IMR-90 (cell line): ENCODE results near the gene KIF16B. TPM values are rescaled to one million over a fixed set of nuclear protein-coding genes. Genes with fewer than 3 reads are reported as not detected.

ENCODE experiments used
- ATAC-seq: fragments of 200-7000 bp; cut with Tn5 transposase; 2 replicates; pipeline ENCODE4 v1.9.1; 2020; ENCODE audit warnings: low read depth, mild to moderate bottlenecking, moderate library complexity
- BruUV-seq: library from RNA; stranded (reverse); fragments of 400-500 nt; replicated peaks from 2 replicates; lab custom pipeline; 2021; lab: Mats Ljungman, UMichigan
- CTCF ChIA-PET: fragments of 300-600 bp; formaldehyde crosslinking; extraction: SDS; loops from one replicate; lab custom pipeline; 2021; ENCODE audit warnings: antibody characterized with exemption; lab: Yijun Ruan, JAX
- POLR2A ChIA-PET: fragments of 300-600 bp; sonication (Branson Sonifier 250); formaldehyde crosslinking; loops from one replicate; lab custom pipeline; 2022; ENCODE audit warnings: antibody characterized with exemption; ENCODE audit not compliant: unreplicated experiment; lab: Charles Lee
- DNase-seq: peaks from one replicate; pipeline ENCODE4 v3.0.0; 2013
- H2AFZ ChIP-seq: replicated peaks from 2 replicates; pipeline ENCODE3; 2013; ENCODE audit warnings: low read length, mild to moderate bottlenecking; ENCODE audit not compliant: poor library complexity
- H2AK5ac ChIP-seq: 2 replicates; pipeline ENCODE4 v1.6.1; 2013; ENCODE audit warnings: low read depth, low read length, inconsistent platforms
- H2AK9ac ChIP-seq: replicated peaks from 2 replicates; pipeline ENCODE3; 2013; ENCODE audit warnings: mild to moderate bottlenecking, low read depth, low read length, moderate library complexity; ENCODE audit not compliant: poor library complexity
- H2BK120ac ChIP-seq: 2 replicates; pipeline ENCODE4 v1.6.1; 2013; ENCODE audit warnings: low read depth, low read length, inconsistent platforms
- H2BK15ac ChIP-seq: 3 replicates; pipeline ENCODE4 v1.6.1; 2013; ENCODE audit warnings: low read depth, low read length, inconsistent platforms
- H2BK20ac ChIP-seq: 2 replicates; pipeline ENCODE4 v1.6.1; 2013; ENCODE audit warnings: low read depth, mild to moderate bottlenecking, inconsistent platforms, low read length, moderate library complexity
- H2BK5ac ChIP-seq: 2 replicates; pipeline ENCODE4 v1.6.1; 2013; ENCODE audit warnings: mild to moderate bottlenecking, low read depth, low read length, inconsistent platforms; ENCODE audit not compliant: poor library complexity, severe bottlenecking
- H3K14ac ChIP-seq: replicated peaks from 2 replicates; pipeline ENCODE4 v1.6.1; 2013; ENCODE audit warnings: low read depth, low read length, inconsistent platforms
- H3K18ac ChIP-seq: 2 replicates; pipeline ENCODE4 v1.6.1; 2013; ENCODE audit warnings: low read depth, low read length, control low read depth
- H3K23ac ChIP-seq: 2 replicates; pipeline ENCODE4 v1.6.1; 2013; ENCODE audit warnings: low read depth, low read length, inconsistent platforms
- H3K27ac ChIP-seq: 2 replicates; pipeline ENCODE4 v1.5.1; 2013; ENCODE audit warnings: mild to moderate bottlenecking, control low read depth, low read length; ENCODE audit not compliant: insufficient read depth
- H3K27me3 ChIP-seq: 2 replicates; pipeline ENCODE4 v1.6.1; 2013; ENCODE audit warnings: low read length; ENCODE audit not compliant: control insufficient read depth, insufficient read depth
- H3K36me3 ChIP-seq: 2 replicates; pipeline ENCODE4 v1.6.1; 2013; ENCODE audit warnings: low read length, mixed read lengths; ENCODE audit not compliant: control insufficient read depth, insufficient read depth
- H3K4ac ChIP-seq: 2 replicates; pipeline ENCODE4 v1.6.1; 2013; ENCODE audit warnings: low read depth, low read length, inconsistent platforms
- H3K4me1 ChIP-seq: 2 replicates; pipeline ENCODE4 v1.6.1; 2013; ENCODE audit warnings: low read length, mixed read lengths; ENCODE audit not compliant: control insufficient read depth, insufficient read depth
- H3K4me2 ChIP-seq: 2 replicates; pipeline ENCODE4 v1.6.1; 2013; ENCODE audit warnings: low read depth, mild to moderate bottlenecking, control low read depth, low read length, moderate library complexity
- H3K4me3 ChIP-seq: 2 replicates; pipeline ENCODE4 v1.5.1; 2013; ENCODE audit warnings: low read depth, mild to moderate bottlenecking, control low read depth, low read length, moderate library complexity; ENCODE audit not compliant: insufficient read depth
- H3K56ac ChIP-seq: 2 replicates; pipeline ENCODE4 v1.6.1; 2013; ENCODE audit warnings: low read length, inconsistent platforms; ENCODE audit not compliant: insufficient read depth; ENCODE audit errors: extremely low read depth
- H3K79me1 ChIP-seq, 2 experiments: 2 replicates each; pipeline ENCODE4 v1.6.1; 2013; ENCODE audit warnings: low read length in 2 of 2, inconsistent platforms in 1 of 2, low read depth in 1 of 2
- H3K9ac ChIP-seq: 2 replicates; pipeline ENCODE4 v1.6.1; 2013; ENCODE audit warnings: low read depth, low read length, control low read depth
- H3K9me1 ChIP-seq: 2 replicates; pipeline ENCODE4 v1.6.1; 2013; ENCODE audit warnings: low read length, inconsistent platforms; ENCODE audit not compliant: insufficient read depth
- H3K9me3 ChIP-seq: 2 replicates; pipeline ENCODE4 v1.6.1; 2013; ENCODE audit warnings: low read length; ENCODE audit not compliant: control insufficient read depth, insufficient read depth
- H4K20me1 ChIP-seq: 2 replicates; pipeline ENCODE4 v1.6.1; 2013; ENCODE audit warnings: low read length, inconsistent platforms; ENCODE audit not compliant: insufficient read depth
- H4K5ac ChIP-seq: 2 replicates; pipeline ENCODE4 v1.6.1; 2013; ENCODE audit warnings: mild to moderate bottlenecking, low read depth, low read length, control low read depth
- H4K8ac ChIP-seq, 2 experiments: 2 replicates each; pipeline ENCODE4 v1.6.1; 2013; ENCODE audit warnings: low read depth in 2 of 2, low read length in 2 of 2, control low read depth in 1 of 2, inconsistent platforms in 1 of 2
- H4K91ac ChIP-seq: 2 replicates; pipeline ENCODE4 v1.6.1; 2013; ENCODE audit warnings: low read depth, low read length, inconsistent platforms; ENCODE audit not compliant: insufficient read depth
- CEBPB ChIP-seq: IDR thresholded peaks from 2 replicates; pipeline ENCODE4 v1.6.1; 2012; ENCODE audit warnings: low read depth, low read length, improper control_type of control experiment
- FOS ChIP-seq: fragments of 150-350 bp; IDR thresholded peaks from 2 replicates; pipeline ENCODE4 v1.6.1; 2016; ENCODE audit warnings: low read depth, low read length
- USF2 ChIP-seq: fragments of 150-350 bp; IDR thresholded peaks from 2 replicates; pipeline ENCODE4 v1.6.1; 2017; ENCODE audit warnings: mild to moderate bottlenecking, antibody characterized with exemption, low read length, low read depth
- WGBS, 2 experiments: methylation state at CpG; one replicate each; pipeline versions ENCODE4 v1.1.5 to v1.1.7; 2013; ENCODE audit warnings: missing lambda C conversion rate in 2 of 2; ENCODE audit not compliant: insufficient read length in 1 of 2; ENCODE audit errors: extremely low coverage in 2 of 2; 5-methylcytosine and 5-hydroxymethylcytosine counted together
- dilution Hi-C: fragments of 300-500 bp; cut with HindIII; formaldehyde crosslinking; loops from one replicate; pipeline ENCODE4 v1.14.3; 2018; ENCODE audit warnings: low sequenced_read_pairs; ENCODE audit not compliant: unreplicated experiment
- in situ Hi-C: fragments of 300-500 bp; cut with MboI; formaldehyde crosslinking; loops from 3 replicates; pipeline ENCODE4 v1.14.3; 2019; ENCODE audit warnings: low sequenced_read_pairs, inconsistent platforms, mixed read lengths
- intact Hi-C: fragments of 100-400 bp; cut with micrococcal nuclease; formaldehyde crosslinking; loops from 2 replicates; pipeline ENCODE4 v1.10.0; 2022
- polyA plus RNA-seq, 3 experiments: library from polyadenylated mRNA; depleted of rRNA; stranded (reverse); fragments of >200 nt; gene quantifications; 2 replicates each; pipeline ENCODE4 v1.2.3, GENCODE V29; 2012; ENCODE audit warnings: low replicate concordance in 1 of 3
- total RNA-seq: library from RNA; depleted of rRNA; stranded (reverse); fragments of >200 nt; gene quantifications from 2 replicates; pipeline ENCODE4 v1.2.3, GENCODE V29; 2012
- TF ChIP-seq, protein P1 (sequence below): conservative IDR thresholded peaks from 2 replicates; pipeline ENCODE4 v1.5.1; 2012; ENCODE audit warnings: mild to moderate bottlenecking, low read depth, low read length, improper control_type of control experiment

KIF16B gene
- total and polyA plus RNA-seq, 2 of the 4 experiments (the other 2 are of a cell fraction) = 4.7 to 10.0 TPM

- no peak overlapping the region for H3K56ac ChIP-seq
- H2BK5ac ChIP-seq = no peak overlapping the region
- CTCF ChIA-PET = no interaction called here
- no peak overlapping the region for H3K4me3 ChIP-seq
- H3K9me1 ChIP-seq = peaks cover 4% of the 10 kb centered on the region
- no peak overlapping the region for H3K14ac ChIP-seq
- H2BK15ac ChIP-seq = no peak overlapping the region
- H4K5ac ChIP-seq = no peak overlapping the region
- H2AK5ac ChIP-seq = no peak overlapping the region
- no peak overlapping the region for H2BK20ac ChIP-seq
- peak overlapping the region; percentile 14; the same call in 1 of the 2 replicates for H3K4me2 ChIP-seq
- no peak overlapping the region for H3K4ac ChIP-seq
- H3K23ac ChIP-seq = no peak overlapping the region
- H4K91ac ChIP-seq = no peak overlapping the region
- H2AFZ ChIP-seq = no peak overlapping the region
- DNase-seq = peak; percentile 75
- in situ Hi-C loops (no loop called here), intact Hi-C loops (no loop called here), dilution Hi-C loops (no loop called here)
- peaks cover 10% of the 10 kb centered on the region for H3K4me1 ChIP-seq
- no peaks in the 10 kb centered on the region for H3K27me3 ChIP-seq
- no peak overlapping the region for H3K9ac ChIP-seq
- no peaks in the 10 kb centered on the region for H3K36me3 ChIP-seq
- WGBS, 2 experiments = 100% methylated on average over 1 of the region's 5 CpGs; no CpG with 5 or more reads in 1 of the 2 experiments
- no peak overlapping the region for H3K27ac ChIP-seq
- H4K8ac ChIP-seq = no peak overlapping the region
- H2BK120ac ChIP-seq = no peak overlapping the region
- H4K20me1 ChIP-seq = no peaks in the 10 kb centered on the region
- H2AK9ac ChIP-seq = no peak overlapping the region
- POLR2A ChIA-PET = no interaction called here
- no peaks in the 10 kb centered on the region for H3K9me3 ChIP-seq
- H3K18ac ChIP-seq = no peak overlapping the region
- peaks cover 0 to 9% of the 10 kb centered on the region in 2 experiments; a peak in 3 of 4 replicates for H3K79me1 ChIP-seq
- BruUV-seq = no TSS peak
- TF ChIP-seq FOS = peak; percentile 15; the same call in 1 of the 2 replicates
- peak; percentile 40; the same call in 1 of the 2 replicates for TF ChIP-seq USF2
- TF ChIP-seq, protein P1, sequence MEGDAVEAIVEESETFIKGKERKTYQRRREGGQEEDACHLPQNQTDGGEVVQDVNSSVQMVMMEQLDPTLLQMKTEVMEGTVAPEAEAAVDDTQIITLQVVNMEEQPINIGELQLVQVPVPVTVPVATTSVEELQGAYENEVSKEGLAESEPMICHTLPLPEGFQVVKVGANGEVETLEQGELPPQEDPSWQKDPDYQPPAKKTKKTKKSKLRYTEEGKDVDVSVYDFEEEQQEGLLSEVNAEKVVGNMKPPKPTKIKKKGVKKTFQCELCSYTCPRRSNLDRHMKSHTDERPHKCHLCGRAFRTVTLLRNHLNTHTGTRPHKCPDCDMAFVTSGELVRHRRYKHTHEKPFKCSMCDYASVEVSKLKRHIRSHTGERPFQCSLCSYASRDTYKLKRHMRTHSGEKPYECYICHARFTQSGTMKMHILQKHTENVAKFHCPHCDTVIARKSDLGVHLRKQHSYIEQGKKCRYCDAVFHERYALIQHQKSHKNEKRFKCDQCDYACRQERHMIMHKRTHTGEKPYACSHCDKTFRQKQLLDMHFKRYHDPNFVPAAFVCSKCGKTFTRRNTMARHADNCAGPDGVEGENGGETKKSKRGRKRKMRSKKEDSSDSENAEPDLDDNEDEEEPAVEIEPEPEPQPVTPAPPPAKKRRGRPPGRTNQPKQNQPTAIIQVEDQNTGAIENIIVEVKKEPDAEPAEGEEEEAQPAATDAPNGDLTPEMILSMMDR = no peak
- peak; percentile 94 for TF ChIP-seq CEBPB
- ATAC-seq = peak; percentile 53
Measured at GRCh38 chr20:16556301-16556700, 16.9 kb downstream of the KIF16B start.
